K562 (cell line): ENCODE measurements around the gene DUS4L. TPM values are rescaled to one million over a fixed set of nuclear protein-coding genes. Genes with fewer than 3 reads are reported as not detected.

ENCODE experiments used
- ARHGAP35 ChIP-seq: fragments of 450-650 bp; IDR thresholded peaks from 2 replicates; pipeline ENCODE4 v1.6.1; 2018; ENCODE audit not compliant: partially characterized antibody
- ARID4B ChIP-seq: sonication (generic); formaldehyde crosslinking; IDR thresholded peaks from 2 replicates; pipeline ENCODE4 v1.8.0; 2022; ENCODE audit warnings: mild to moderate bottlenecking, missing genetic modification reagents
- FOXJ2 ChIP-seq: fragments of 200-800 bp; sonication (Bioruptor generic); IDR thresholded peaks from 2 replicates; pipeline ENCODE4 v1.6.1; 2016; ENCODE audit warnings: missing genetic modification characterization, missing compliant biosample characterization
- HIVEP1 ChIP-seq: fragments of 250-450 bp; sonication (Bioruptor Pico); IDR thresholded peaks from 2 replicates; pipeline ENCODE4 v1.4.0; 2020; ENCODE audit warnings: mild to moderate bottlenecking
- KDM4B ChIP-seq, 2 experiments: fragments of 450-650 bp in 1 of 2; sonication (generic) in 1 of 2; IDR thresholded peaks; 2 replicates each; pipeline ENCODE4 v1.6.1; 2016 to 2017; ENCODE audit warnings: borderline replicate concordance in 2 of 2, antibody characterized with exemption in 1 of 2, low read depth in 1 of 2, mild to moderate bottlenecking in 1 of 2
- MEF2D ChIP-seq: conservative IDR thresholded peaks from 2 replicates; pipeline ENCODE4 v1.6.1; 2016; ENCODE audit warnings: low read depth, missing genetic modification characterization, missing compliant biosample characterization
- NFE2 ChIP-seq: IDR thresholded peaks from 2 replicates; pipeline ENCODE4 v1.6.1; 2014; ENCODE audit warnings: antibody characterized with exemption, low read depth
- POLR3A ChIP-seq: IDR thresholded peaks from 2 replicates; pipeline ENCODE4 v1.6.1; 2011; ENCODE audit warnings: borderline replicate concordance, mild to moderate bottlenecking, moderate library complexity; ENCODE audit not compliant: insufficient read length, insufficient read depth; ENCODE audit errors: extremely low read depth
- PURB ChIP-seq: sonication (generic); formaldehyde crosslinking; IDR thresholded peaks from 2 replicates; pipeline ENCODE4 v1.9.0; 2021; ENCODE audit warnings: low read depth, mild to moderate bottlenecking, missing genetic modification reagents
- TARDBP ChIP-seq: fragments of 450-650 bp; IDR thresholded peaks from 2 replicates; pipeline ENCODE4 v1.6.1; 2016
- TEAD1 ChIP-seq, 2 experiments: fragments of 450-650 bp in 1 of 2; sonication (generic) in 1 of 2; formaldehyde crosslinking; IDR thresholded peaks; 2 replicates each; pipeline versions ENCODE4 v1.4.0 to v1.8.0; 2020 to 2022; ENCODE audit warnings: mild to moderate bottlenecking in 2 of 2, missing genetic modification reagents in 1 of 2
- ZC3H4 ChIP-seq: sonication (generic); formaldehyde crosslinking; IDR thresholded peaks from 2 replicates; pipeline ENCODE4 v1.9.0; 2021; ENCODE audit warnings: missing genetic modification reagents, borderline replicate concordance
- ZNF316 ChIP-seq: fragments of 450-650 bp; IDR thresholded peaks from 2 replicates; pipeline ENCODE4 v1.6.1; 2016
- ZNF324 ChIP-seq: fragments of 250-450 bp; sonication (Bioruptor Pico); IDR thresholded peaks from 2 replicates; pipeline ENCODE4 v1.4.0; 2020; ENCODE audit warnings: mild to moderate bottlenecking
- ZNF444 ChIP-seq: fragments of 250-450 bp; sonication (Bioruptor Pico); IDR thresholded peaks from 2 replicates; pipeline ENCODE4 v1.4.0; 2020; ENCODE audit warnings: mild to moderate bottlenecking, moderate library complexity
- ZNF780A ChIP-seq: fragments of 250-450 bp; sonication (Bioruptor Pico); IDR thresholded peaks from 2 replicates; pipeline ENCODE4 v1.5.0; 2021; ENCODE audit warnings: mild to moderate bottlenecking
- ZNF79 ChIP-seq: fragments of 250-450 bp; sonication (Bioruptor Pico); IDR thresholded peaks from 2 replicates; pipeline ENCODE4 v1.4.0; 2020; ENCODE audit warnings: low read depth, mild to moderate bottlenecking, moderate library complexity
- polyA plus RNA-seq, 8 experiments: library from polyadenylated mRNA; depleted of rRNA in 4 of 8; stranded (reverse) in 5 of 8; unstranded in 3 of 8; fragments of >200 nt; fragmentation: Nextera tagmentation in 2 of 8; fragmentation: Illumina TruSeq in 1 of 8; extraction: Ambion mirVana in 2 of 8; extraction: Trizol in 1 of 8; gene quantifications; 2 replicates each; pipeline versions ENCODE4 v1.2.1 to v1.2.3, GENCODE V29; 2011 to 2014; ENCODE audit warnings: inconsistent platforms in 1 of 8, missing spikeins in 1 of 8
- total RNA-seq, 7 experiments: library from RNA; depleted of rRNA in 6 of 7; stranded (reverse); fragments of >200 nt in 6 of 7; fragmentation: Illumina TruSeq in 2 of 7; extraction: Trizol in 2 of 7; gene quantifications; 2 replicates each; pipeline versions ENCODE4 v1.2.1 to v1.2.3, GENCODE V29; 2011 to 2021; ENCODE audit warnings: low replicate concordance in 1 of 7
- TF ChIP-seq, protein P1 (sequence below): fragments of 250-450 bp; sonication (Bioruptor Pico); IDR thresholded peaks from 2 replicates; pipeline ENCODE4 v1.4.0; 2020; ENCODE audit warnings: mild to moderate bottlenecking, moderate library complexity
- TF ChIP-seq, protein P2 (sequence below): fragments of 450-650 bp; formaldehyde crosslinking; IDR thresholded peaks from 2 replicates; pipeline ENCODE4 v1.4.0; 2020; ENCODE audit warnings: mild to moderate bottlenecking, moderate library complexity

DUS4L gene
- total and polyA plus RNA-seq, 9 of the 15 experiments (the other 6 are each of a cell fraction or from before 2014, with no cell fraction given) = 12.2 to 33.6 (median 28.6) TPM

- TF ChIP-seq, protein P1, sequence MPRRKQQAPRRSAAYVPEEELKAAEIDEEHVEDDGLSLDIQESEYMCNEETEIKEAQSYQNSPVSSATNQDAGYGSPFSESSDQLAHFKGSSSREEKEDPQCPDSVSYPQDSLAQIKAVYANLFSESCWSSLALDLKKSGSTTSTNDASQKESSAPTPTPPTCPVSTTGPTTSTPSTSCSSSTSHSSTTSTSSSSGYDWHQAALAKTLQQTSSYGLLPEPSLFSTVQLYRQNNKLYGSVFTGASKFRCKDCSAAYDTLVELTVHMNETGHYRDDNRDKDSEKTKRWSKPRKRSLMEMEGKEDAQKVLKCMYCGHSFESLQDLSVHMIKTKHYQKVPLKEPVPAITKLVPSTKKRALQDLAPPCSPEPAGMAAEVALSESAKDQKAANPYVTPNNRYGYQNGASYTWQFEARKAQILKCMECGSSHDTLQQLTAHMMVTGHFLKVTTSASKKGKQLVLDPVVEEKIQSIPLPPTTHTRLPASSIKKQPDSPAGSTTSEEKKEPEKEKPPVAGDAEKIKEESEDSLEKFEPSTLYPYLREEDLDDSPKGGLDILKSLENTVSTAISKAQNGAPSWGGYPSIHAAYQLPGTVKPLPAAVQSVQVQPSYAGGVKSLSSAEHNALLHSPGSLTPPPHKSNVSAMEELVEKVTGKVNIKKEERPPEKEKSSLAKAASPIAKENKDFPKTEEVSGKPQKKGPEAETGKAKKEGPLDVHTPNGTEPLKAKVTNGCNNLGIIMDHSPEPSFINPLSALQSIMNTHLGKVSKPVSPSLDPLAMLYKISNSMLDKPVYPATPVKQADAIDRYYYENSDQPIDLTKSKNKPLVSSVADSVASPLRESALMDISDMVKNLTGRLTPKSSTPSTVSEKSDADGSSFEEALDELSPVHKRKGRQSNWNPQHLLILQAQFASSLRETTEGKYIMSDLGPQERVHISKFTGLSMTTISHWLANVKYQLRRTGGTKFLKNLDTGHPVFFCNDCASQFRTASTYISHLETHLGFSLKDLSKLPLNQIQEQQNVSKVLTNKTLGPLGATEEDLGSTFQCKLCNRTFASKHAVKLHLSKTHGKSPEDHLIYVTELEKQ (CRISPR knock-in tag) = no peak
- TF ChIP-seq ARID4B (peak; percentile 97), ZC3H4 (CRISPR knock-in tag) (no peak; the same call in 1 of the 2 replicates), NFE2 (no peak), ARHGAP35 (no peak), HIVEP1 (CRISPR knock-in tag) (peak; percentile 86), TEAD1 (CRISPR knock-in tag; IDR thresholded peaks at IDR 0.05) (no peak; a peak in 1 of 4 replicates), PURB (CRISPR knock-in tag) (no peak), POLR3A (no peak), FOXJ2 (no peak), ZNF444 (CRISPR knock-in tag) (no peak), ZNF780A (CRISPR knock-in tag) (no peak), ZNF79 (CRISPR knock-in tag) (no peak), ZNF316 (0 out of 2 replicates have a peak, but pooled peaks have one; percentile 2), TARDBP (0 out of 2 replicates have a peak, but pooled peaks have one; percentile 32), KDM4B (IDR thresholded peaks at IDR 0.05; ENCODE audit: borderline replicate concordance in 2 of 2, low read depth in 1 of 2) (peak in 1 of 2 experiments; percentile 89; a peak in 1 of 4 replicates), MEF2D (no peak), ZNF324 (CRISPR knock-in tag) (no peak)
- TF ChIP-seq, protein P2, sequence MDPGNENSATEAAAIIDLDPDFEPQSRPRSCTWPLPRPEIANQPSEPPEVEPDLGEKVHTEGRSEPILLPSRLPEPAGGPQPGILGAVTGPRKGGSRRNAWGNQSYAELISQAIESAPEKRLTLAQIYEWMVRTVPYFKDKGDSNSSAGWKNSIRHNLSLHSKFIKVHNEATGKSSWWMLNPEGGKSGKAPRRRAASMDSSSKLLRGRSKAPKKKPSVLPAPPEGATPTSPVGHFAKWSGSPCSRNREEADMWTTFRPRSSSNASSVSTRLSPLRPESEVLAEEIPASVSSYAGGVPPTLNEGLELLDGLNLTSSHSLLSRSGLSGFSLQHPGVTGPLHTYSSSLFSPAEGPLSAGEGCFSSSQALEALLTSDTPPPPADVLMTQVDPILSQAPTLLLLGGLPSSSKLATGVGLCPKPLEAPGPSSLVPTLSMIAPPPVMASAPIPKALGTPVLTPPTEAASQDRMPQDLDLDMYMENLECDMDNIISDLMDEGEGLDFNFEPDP (CRISPR knock-in tag) = peak; percentile 76; the same call in 1 of the 2 replicates
Measured at GRCh38 chr7:107563775-107564552, at the start of gene DUS4L, which contains the start of gene COG5 (continued).
